ENCODE results near the gene MTFMT. TPM values are rescaled to one million over a fixed set of nuclear protein-coding genes. Genes with fewer than 3 reads are reported as not detected.

MTFMT gene
- total RNA-seq (100 to 1,000 TPM in 1 of 5 donors, 10 to 100 TPM in 2, 1 to 10 TPM in 1, not detected in 1; 9.7 to 105 (median 20.2) TPM), polyA plus RNA-seq (10 to 100 TPM in 1 of 3 donors, 1 to 10 TPM in 2; 5.3 to 12.0 (median 6.1) TPM)
- long read RNA-seq, donor 1, partial matches to known transcripts: 0 of 3 reads
- long read RNA-seq, donor 1, other reads (novel, unspliced or antisense): 0 of 3 reads
- long read RNA-seq, donor 2, partial matches to known transcripts: 0 of 4 reads
- long read RNA-seq, donor 2, other reads (novel, unspliced or antisense): 0 of 4 reads
- long read RNA-seq, donor 3, partial matches to known transcripts: 0 of 2 reads
- long read RNA-seq, donor 3, other reads (novel, unspliced or antisense): 0 of 2 reads
- long read RNA-seq, donor 4: 0 reads
- long read RNA-seq, donor 5, partial matches to known transcripts: 0 of 2 reads
- long read RNA-seq, donor 5, other reads (novel, unspliced or antisense): 0 of 2 reads
- long read RNA-seq, donor 6, transcript MTFMT-201 (9 exons, 2,734 nt): major isoform, 12 of 17 reads
- long read RNA-seq, donor 6, transcript MTFMT-205 (2 exons, 421 nt): minor isoform, 5 of 17 reads
- long read RNA-seq, donor 6, partial matches to known transcripts: 0 of 17 reads
- long read RNA-seq, donor 6, other reads (novel, unspliced or antisense): 0 of 17 reads
- long read RNA-seq, donor 7, partial matches to known transcripts: 0 of 6 reads
- long read RNA-seq, donor 7, other reads (novel, unspliced or antisense): 0 of 6 reads
- long read RNA-seq, donor 8, transcript MTFMT-201 (9 exons, 2,734 nt): major isoform, 5 of 7 reads
- long read RNA-seq, donor 8, partial matches to known transcripts: 0 of 7 reads
- long read RNA-seq, donor 8, other reads (novel, unspliced or antisense): 0 of 7 reads
- long read RNA-seq, donor 9, transcript MTFMT-201 (9 exons, 2,734 nt): major isoform, 5 of 7 reads
- long read RNA-seq, donor 9, partial matches to known transcripts: 0 of 7 reads
- long read RNA-seq, donor 9, other reads (novel, unspliced or antisense): 0 of 7 reads
- long read RNA-seq, donor 10, transcript MTFMT-201 (9 exons, 2,734 nt): major isoform, 6 of 7 reads
- long read RNA-seq, donor 10, partial matches to known transcripts: 0 of 7 reads
- long read RNA-seq, donor 10, other reads (novel, unspliced or antisense): 0 of 7 reads

DNA sequence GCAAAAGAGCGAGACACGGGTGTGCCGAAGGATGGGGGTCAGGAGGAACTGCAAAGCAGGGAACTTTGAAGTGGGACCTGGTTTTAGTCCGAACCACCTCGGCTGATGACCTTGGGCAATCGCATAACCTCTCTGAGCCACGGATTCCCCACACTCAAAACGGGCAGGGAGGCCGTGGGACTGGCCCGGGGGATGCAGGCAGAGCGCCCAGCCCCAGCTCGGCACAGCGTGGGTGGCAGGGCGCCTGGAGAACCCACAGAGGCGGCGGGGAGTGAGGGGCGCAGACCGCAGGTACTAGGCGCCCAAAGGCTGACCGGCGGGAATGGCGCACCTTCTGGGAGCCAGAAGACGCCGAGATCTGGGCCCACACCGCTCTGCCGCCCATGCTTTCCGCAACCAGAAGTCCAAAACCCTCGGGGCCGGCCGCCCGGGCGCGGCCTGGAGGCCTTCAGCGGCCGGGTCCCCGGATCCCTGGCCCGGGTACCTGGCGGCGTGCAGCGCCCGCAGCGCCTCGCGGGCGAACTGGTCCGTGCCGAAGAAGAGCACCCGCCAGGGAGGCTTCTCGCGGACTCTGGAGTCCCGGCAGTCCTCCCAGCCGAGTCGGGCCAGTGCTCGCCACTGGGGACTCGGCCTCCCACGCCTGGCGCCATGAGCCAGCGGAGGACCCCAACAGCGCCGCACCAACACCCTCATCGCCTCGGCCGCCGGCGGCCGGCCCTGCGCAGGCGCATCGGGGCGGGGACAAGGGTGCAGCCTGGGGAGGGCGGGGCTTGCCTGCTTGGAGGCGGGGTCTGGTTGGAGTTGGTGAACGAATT, at the start of gene MTFMT:
Gene MTFMT (minus strand): TSS at position 719 of the 815 bp plus-strand sequence. CDS start 26 bp downstream, at position 693.
- no peaks in the 10 kb centered on the region for H3K27me3 ChIP-seq
- peaks cover 9 to 41% (median 24%) of the 10 kb centered on the region in 4 donors for H3K4me1 ChIP-seq
- TF ChIP-seq POLR2AphosphoS5 (IDR thresholded peaks at IDR 0.05): peak; percentile 75 to 95 (median 88)
- no peak for TF ChIP-seq EP300 (IDR thresholded peaks at IDR 0.05)
- peak in 1 of 4 donors; percentile 78 for TF ChIP-seq POLR2A (IDR thresholded peaks at IDR 0.05)
- TF ChIP-seq, protein P1, sequence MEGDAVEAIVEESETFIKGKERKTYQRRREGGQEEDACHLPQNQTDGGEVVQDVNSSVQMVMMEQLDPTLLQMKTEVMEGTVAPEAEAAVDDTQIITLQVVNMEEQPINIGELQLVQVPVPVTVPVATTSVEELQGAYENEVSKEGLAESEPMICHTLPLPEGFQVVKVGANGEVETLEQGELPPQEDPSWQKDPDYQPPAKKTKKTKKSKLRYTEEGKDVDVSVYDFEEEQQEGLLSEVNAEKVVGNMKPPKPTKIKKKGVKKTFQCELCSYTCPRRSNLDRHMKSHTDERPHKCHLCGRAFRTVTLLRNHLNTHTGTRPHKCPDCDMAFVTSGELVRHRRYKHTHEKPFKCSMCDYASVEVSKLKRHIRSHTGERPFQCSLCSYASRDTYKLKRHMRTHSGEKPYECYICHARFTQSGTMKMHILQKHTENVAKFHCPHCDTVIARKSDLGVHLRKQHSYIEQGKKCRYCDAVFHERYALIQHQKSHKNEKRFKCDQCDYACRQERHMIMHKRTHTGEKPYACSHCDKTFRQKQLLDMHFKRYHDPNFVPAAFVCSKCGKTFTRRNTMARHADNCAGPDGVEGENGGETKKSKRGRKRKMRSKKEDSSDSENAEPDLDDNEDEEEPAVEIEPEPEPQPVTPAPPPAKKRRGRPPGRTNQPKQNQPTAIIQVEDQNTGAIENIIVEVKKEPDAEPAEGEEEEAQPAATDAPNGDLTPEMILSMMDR (IDR thresholded peaks at IDR 0.05): peak in 1 of 7 experiments; percentile 17
- intact Hi-C loops (cut with DNase I; ENCODE audit: low total_unique reads): no loop called here
- H3K4me3 ChIP-seq: peak within 1 kb of the TSS; percentile 68 to 95 (median 75)
- H3K36me3 ChIP-seq: peaks cover 5 to 29% (median 27%) of the 10 kb centered on the region in 4 donors
- DNase-seq: peak; percentile 94 to 96
- H3K27ac ChIP-seq: peak within 1 kb of the TSS; percentile 70 to 85 (median 81)
- no peaks in the 10 kb centered on the region for H3K9me3 ChIP-seq
- WGBS, 5 donors: 0 to 1% (median 0%) methylated on average over 42 to 73 of the region's 73 CpGs

DNA sequence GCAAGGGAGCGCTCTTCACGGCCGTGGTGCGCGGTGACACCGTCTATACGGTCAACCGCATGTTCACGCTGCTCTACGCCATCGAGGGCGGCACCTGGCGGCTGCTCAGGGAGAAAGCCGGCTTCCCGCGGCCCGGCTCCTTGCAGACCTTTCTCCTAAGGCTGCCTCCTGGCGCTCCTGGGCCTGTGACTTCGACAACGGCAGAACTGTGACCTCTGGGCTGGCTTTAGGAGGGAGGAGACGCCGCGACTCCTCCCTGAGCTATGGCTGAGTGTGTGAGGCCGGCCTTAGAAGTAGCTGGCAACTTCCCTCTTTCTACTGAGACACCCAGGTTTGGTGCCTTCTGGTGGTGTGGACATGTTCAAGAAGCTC, 48.5 kb upstream of the MTFMT start:
- DNase-seq: peak; percentile 79 to 91
- intact Hi-C loops (cut with DNase I; ENCODE audit: low total_unique reads): no loop called here
- Histone ChIP-seq H3K27me3 (peaks cover 0 to 41% (median 15%) of the 10 kb centered on the region in 3 donors), H3K36me3 (no peaks in the 10 kb centered on the region), H3K9me3 (no peaks in the 10 kb centered on the region), H3K27ac (no peak overlapping the region), H3K4me1 (peaks cover 4 to 25% (median 17%) of the 10 kb centered on the region in 4 donors), H3K4me3 (peak overlapping the region in 1 of 4 donors; percentile 26)
- TF ChIP-seq POLR2A (IDR thresholded peaks at IDR 0.05) (no peak), EP300 (IDR thresholded peaks at IDR 0.05) (no peak), POLR2AphosphoS5 (IDR thresholded peaks at IDR 0.05) (peak in 1 of 3 donors; percentile 56)
- TF ChIP-seq, protein P1 (IDR thresholded peaks at IDR 0.05): peak in 5 of 7 experiments; percentile 44 to 63 (median 52)
- WGBS, 5 donors: 4 to 18% (median 12%) methylated on average over 21 to 24 of the region's 24 CpGs

DNA sequence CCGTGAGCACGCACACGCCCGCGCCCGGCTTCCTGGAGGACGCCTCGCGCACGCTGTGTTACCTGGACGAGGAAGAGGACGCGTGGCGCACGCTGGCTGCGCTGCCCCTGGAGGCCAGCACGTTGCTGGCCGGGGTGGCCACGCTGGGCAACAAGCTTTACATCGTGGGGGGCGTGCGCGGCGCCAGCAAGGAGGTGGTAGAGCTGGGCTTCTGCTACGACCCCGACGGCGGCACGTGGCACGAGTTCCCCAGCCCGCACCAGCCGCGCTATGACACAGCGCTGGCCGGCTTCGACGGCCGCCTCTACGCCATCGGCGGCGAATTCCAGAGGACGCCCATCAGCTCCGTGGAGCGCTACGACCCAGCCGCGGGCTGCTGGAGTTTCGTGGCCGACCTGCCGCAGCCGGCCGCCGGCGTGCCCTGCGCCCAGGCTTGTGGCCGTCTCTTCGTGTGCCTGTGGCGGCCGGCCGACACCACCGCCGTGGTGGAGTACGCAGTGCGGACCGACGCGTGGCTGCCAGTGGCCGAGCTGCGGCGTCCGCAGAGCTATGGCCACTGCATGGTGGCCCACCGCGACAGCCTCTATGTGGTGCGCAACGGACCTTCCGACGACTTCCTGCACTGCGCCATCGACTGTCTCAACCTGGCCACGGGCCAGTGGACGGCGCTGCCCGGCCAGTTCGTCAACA, 48.0 kb upstream of the MTFMT start:
- peak overlapping the region in 1 of 4 donors; percentile 26 for H3K4me3 ChIP-seq
- H3K27me3 ChIP-seq: peaks cover 0 to 40% (median 15%) of the 10 kb centered on the region in 3 donors
- H3K27ac ChIP-seq: no peak overlapping the region
- H3K9me3 ChIP-seq: no peaks in the 10 kb centered on the region
- TF ChIP-seq POLR2AphosphoS5 (IDR thresholded peaks at IDR 0.05) (no peak), POLR2A (IDR thresholded peaks at IDR 0.05) (no peak), EP300 (IDR thresholded peaks at IDR 0.05) (no peak)
- TF ChIP-seq, protein P1 (IDR thresholded peaks at IDR 0.05): no peak
- intact Hi-C loops (cut with DNase I; ENCODE audit: low total_unique reads): no loop called here
- 53 to 73% (median 63%) methylated on average over 19 to 85 of the region's 85 CpGs for WGBS, 5 donors
- H3K36me3 ChIP-seq: no peaks in the 10 kb centered on the region
- H3K4me1 ChIP-seq: peaks cover under 1 to 20% (median 12%) of the 10 kb centered on the region in 4 donors
- DNase-seq: no peak
